K562 (cell line): ENCODE data around the gene UROD. TPM values are rescaled to one million over a fixed set of nuclear protein-coding genes. Genes with fewer than 3 reads are reported as not detected.

Source experiments
- BRF1 ChIP-seq: IDR thresholded peaks from 3 replicates; pipeline ENCODE4 v1.6.1; 2011; ENCODE audit warnings: borderline replicate concordance, mild to moderate bottlenecking; ENCODE audit not compliant: insufficient read length; ENCODE audit errors: extremely low read depth
- ERF ChIP-seq: fragments of 450-650 bp; formaldehyde crosslinking; IDR thresholded peaks from 2 replicates; pipeline ENCODE4 v1.4.0; 2020; ENCODE audit warnings: mild to moderate bottlenecking, mixed read lengths
- ESRRB ChIP-seq: fragments of 250-450 bp; sonication (Bioruptor Pico); IDR thresholded peaks from 2 replicates; pipeline ENCODE4 v1.5.0; 2020; ENCODE audit warnings: mild to moderate bottlenecking, moderate library complexity, borderline replicate concordance
- EWSR1 ChIP-seq: fragments of 450-650 bp; IDR thresholded peaks from 2 replicates; pipeline ENCODE4 v1.6.1; 2018; ENCODE audit warnings: borderline replicate concordance, mild to moderate bottlenecking, low read depth, moderate library complexity; ENCODE audit not compliant: partially characterized antibody
- HCFC1 ChIP-seq: IDR thresholded peaks from 2 replicates; pipeline ENCODE4 v1.6.1; 2012; ENCODE audit warnings: low read depth, low read length, improper control_type of control experiment
- ZNF165 ChIP-seq: fragments of 250-450 bp; sonication (Bioruptor Pico); IDR thresholded peaks from 2 replicates; pipeline ENCODE4 v1.4.0; 2020; ENCODE audit warnings: borderline replicate concordance
- polyA plus RNA-seq, 8 experiments: library from polyadenylated mRNA; depleted of rRNA in 4 of 8; stranded (reverse) in 5 of 8; unstranded in 3 of 8; fragments of >200 nt; fragmentation: Nextera tagmentation in 2 of 8; fragmentation: Illumina TruSeq in 1 of 8; extraction: Ambion mirVana in 2 of 8; extraction: Trizol in 1 of 8; gene quantifications; 2 replicates each; pipeline versions ENCODE4 v1.2.1 to v1.2.3, GENCODE V29; 2011 to 2014; ENCODE audit warnings: inconsistent platforms in 1 of 8, missing spikeins in 1 of 8
- total RNA-seq, 7 experiments: library from RNA; depleted of rRNA in 6 of 7; stranded (reverse); fragments of >200 nt in 6 of 7; fragmentation: Illumina TruSeq in 2 of 7; extraction: Trizol in 2 of 7; gene quantifications; 2 replicates each; pipeline versions ENCODE4 v1.2.1 to v1.2.3, GENCODE V29; 2011 to 2021; ENCODE audit warnings: low replicate concordance in 1 of 7
- TF ChIP-seq, protein P1 (sequence below): fragments of 200-600 bp; sonication (generic); IDR thresholded peaks from one replicate; pipeline ENCODE4 v1.6.1; 2012; ENCODE audit warnings: mild to moderate bottlenecking, low read depth, low read length, inconsistent platforms
- TF ChIP-seq, protein P2 (sequence below): sonication (generic); formaldehyde crosslinking; IDR thresholded peaks from 2 replicates; pipeline ENCODE4 v1.8.0; 2022; ENCODE audit warnings: mild to moderate bottlenecking, missing genetic modification reagents
- TF ChIP-seq, protein P3 (sequence below), 2 experiments: IDR thresholded peaks; 2 replicates each; pipeline ENCODE4 v1.6.1; 2011; ENCODE audit warnings: borderline replicate concordance in 1 of 2, control low read depth in 1 of 2, low read depth in 1 of 2, low read length in 1 of 2, mild to moderate bottlenecking in 1 of 2, mixed read lengths in 1 of 2, moderate library complexity in 1 of 2; ENCODE audit not compliant: insufficient read depth in 1 of 2, insufficient read length in 1 of 2, poor library complexity in 1 of 2, severe bottlenecking in 1 of 2; ENCODE audit errors: extremely low read depth in 1 of 2
- TF ChIP-seq, protein P4 (sequence below): IDR thresholded peaks from 3 replicates; pipeline ENCODE4 v1.6.1; 2011; ENCODE audit warnings: borderline replicate concordance, mild to moderate bottlenecking; ENCODE audit not compliant: insufficient read length, insufficient read depth

The UROD gene
- total and polyA plus RNA-seq, 9 of the 15 experiments (the other 6 are each of a cell fraction or from before 2014, with no cell fraction given) = 533 to 2,933 (median 1,100) TPM

DNA sequence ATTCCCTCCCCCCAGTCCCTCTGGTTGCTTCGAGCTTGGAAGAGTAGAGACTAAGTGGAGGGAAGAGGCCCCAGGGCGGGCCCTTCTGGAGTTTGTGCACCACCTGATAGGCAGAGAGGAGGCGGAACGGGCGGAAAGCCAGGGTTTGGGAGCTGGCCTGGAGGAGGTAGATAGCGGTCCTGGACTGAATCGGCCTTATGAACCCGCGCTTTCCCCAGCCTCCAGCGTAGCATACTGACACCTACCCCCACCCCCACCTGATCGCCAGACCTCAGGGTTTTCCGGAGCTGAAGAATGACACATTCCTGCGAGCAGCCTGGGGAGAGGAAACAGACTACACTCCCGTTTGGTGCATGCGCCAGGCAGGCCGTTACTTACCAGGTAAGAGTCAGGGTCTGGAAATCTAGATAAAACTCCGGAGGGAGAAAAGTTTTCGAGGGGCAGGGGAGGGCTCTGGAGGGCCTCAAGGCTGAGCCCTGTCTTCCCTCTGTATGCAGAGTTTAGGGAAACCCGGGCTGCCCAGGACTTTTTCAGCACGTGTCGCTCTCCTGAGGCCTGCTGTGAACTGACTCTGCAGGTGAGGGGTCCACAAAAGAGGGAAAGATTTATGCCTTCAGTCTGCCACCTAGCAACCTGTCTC lies 705 bp downstream of the UROD start (continued):
- no peak for TF ChIP-seq ESRRB (CRISPR knock-in tag)
- no peak for TF ChIP-seq ERF (CRISPR knock-in tag)
- TF ChIP-seq, protein P1, sequence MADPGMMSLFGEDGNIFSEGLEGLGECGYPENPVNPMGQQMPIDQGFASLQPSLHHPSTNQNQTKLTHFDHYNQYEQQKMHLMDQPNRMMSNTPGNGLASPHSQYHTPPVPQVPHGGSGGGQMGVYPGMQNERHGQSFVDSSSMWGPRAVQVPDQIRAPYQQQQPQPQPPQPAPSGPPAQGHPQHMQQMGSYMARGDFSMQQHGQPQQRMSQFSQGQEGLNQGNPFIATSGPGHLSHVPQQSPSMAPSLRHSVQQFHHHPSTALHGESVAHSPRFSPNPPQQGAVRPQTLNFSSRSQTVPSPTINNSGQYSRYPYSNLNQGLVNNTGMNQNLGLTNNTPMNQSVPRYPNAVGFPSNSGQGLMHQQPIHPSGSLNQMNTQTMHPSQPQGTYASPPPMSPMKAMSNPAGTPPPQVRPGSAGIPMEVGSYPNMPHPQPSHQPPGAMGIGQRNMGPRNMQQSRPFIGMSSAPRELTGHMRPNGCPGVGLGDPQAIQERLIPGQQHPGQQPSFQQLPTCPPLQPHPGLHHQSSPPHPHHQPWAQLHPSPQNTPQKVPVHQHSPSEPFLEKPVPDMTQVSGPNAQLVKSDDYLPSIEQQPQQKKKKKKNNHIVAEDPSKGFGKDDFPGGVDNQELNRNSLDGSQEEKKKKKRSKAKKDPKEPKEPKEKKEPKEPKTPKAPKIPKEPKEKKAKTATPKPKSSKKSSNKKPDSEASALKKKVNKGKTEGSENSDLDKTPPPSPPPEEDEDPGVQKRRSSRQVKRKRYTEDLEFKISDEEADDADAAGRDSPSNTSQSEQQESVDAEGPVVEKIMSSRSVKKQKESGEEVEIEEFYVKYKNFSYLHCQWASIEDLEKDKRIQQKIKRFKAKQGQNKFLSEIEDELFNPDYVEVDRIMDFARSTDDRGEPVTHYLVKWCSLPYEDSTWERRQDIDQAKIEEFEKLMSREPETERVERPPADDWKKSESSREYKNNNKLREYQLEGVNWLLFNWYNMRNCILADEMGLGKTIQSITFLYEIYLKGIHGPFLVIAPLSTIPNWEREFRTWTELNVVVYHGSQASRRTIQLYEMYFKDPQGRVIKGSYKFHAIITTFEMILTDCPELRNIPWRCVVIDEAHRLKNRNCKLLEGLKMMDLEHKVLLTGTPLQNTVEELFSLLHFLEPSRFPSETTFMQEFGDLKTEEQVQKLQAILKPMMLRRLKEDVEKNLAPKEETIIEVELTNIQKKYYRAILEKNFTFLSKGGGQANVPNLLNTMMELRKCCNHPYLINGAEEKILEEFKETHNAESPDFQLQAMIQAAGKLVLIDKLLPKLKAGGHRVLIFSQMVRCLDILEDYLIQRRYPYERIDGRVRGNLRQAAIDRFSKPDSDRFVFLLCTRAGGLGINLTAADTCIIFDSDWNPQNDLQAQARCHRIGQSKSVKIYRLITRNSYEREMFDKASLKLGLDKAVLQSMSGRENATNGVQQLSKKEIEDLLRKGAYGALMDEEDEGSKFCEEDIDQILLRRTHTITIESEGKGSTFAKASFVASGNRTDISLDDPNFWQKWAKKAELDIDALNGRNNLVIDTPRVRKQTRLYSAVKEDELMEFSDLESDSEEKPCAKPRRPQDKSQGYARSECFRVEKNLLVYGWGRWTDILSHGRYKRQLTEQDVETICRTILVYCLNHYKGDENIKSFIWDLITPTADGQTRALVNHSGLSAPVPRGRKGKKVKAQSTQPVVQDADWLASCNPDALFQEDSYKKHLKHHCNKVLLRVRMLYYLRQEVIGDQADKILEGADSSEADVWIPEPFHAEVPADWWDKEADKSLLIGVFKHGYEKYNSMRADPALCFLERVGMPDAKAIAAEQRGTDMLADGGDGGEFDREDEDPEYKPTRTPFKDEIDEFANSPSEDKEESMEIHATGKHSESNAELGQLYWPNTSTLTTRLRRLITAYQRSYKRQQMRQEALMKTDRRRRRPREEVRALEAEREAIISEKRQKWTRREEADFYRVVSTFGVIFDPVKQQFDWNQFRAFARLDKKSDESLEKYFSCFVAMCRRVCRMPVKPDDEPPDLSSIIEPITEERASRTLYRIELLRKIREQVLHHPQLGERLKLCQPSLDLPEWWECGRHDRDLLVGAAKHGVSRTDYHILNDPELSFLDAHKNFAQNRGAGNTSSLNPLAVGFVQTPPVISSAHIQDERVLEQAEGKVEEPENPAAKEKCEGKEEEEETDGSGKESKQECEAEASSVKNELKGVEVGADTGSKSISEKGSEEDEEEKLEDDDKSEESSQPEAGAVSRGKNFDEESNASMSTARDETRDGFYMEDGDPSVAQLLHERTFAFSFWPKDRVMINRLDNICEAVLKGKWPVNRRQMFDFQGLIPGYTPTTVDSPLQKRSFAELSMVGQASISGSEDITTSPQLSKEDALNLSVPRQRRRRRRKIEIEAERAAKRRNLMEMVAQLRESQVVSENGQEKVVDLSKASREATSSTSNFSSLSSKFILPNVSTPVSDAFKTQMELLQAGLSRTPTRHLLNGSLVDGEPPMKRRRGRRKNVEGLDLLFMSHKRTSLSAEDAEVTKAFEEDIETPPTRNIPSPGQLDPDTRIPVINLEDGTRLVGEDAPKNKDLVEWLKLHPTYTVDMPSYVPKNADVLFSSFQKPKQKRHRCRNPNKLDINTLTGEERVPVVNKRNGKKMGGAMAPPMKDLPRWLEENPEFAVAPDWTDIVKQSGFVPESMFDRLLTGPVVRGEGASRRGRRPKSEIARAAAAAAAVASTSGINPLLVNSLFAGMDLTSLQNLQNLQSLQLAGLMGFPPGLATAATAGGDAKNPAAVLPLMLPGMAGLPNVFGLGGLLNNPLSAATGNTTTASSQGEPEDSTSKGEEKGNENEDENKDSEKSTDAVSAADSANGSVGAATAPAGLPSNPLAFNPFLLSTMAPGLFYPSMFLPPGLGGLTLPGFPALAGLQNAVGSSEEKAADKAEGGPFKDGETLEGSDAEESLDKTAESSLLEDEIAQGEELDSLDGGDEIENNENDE = no peak
- TF ChIP-seq, protein P2, sequence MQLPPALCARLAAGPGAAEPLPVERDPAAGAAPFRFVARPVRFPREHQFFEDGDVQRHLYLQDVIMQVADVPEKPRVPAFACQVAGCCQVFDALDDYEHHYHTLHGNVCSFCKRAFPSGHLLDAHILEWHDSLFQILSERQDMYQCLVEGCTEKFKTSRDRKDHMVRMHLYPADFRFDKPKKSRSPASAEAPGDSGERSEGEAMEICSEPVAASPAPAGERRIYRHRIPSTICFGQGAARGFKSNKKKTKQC = no peak
- TF ChIP-seq, protein P3, sequence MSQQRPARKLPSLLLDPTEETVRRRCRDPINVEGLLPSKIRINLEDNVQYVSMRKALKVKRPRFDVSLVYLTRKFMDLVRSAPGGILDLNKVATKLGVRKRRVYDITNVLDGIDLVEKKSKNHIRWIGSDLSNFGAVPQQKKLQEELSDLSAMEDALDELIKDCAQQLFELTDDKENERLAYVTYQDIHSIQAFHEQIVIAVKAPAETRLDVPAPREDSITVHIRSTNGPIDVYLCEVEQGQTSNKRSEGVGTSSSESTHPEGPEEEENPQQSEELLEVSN (IDR thresholded peaks at IDR 0.05; ENCODE audit: borderline replicate concordance in 1 of 2, extremely low read depth in 1 of 2, insufficient read depth in 1 of 2, insufficient read length in 1 of 2, low read depth in 1 of 2, low read length in 1 of 2, poor library complexity in 1 of 2, severe bottlenecking in 1 of 2) = peak in 1 of 2 experiments; percentile 92
- TF ChIP-seq, protein P4, sequence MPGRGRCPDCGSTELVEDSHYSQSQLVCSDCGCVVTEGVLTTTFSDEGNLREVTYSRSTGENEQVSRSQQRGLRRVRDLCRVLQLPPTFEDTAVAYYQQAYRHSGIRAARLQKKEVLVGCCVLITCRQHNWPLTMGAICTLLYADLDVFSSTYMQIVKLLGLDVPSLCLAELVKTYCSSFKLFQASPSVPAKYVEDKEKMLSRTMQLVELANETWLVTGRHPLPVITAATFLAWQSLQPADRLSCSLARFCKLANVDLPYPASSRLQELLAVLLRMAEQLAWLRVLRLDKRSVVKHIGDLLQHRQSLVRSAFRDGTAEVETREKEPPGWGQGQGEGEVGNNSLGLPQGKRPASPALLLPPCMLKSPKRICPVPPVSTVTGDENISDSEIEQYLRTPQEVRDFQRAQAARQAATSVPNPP = no peak
- no peak for TF ChIP-seq EWSR1
- no peak for TF ChIP-seq BRF1
- TF ChIP-seq ZNF165 (CRISPR knock-in tag) = no peak
- no peak; the same call in 1 of the 2 replicates for TF ChIP-seq HCFC1
